HepG2 (cell line): ENCODE measurements around the gene PLA2R1.

ENCODE experiments used
- EP300 ChIP-seq, 3 experiments: sonication (generic) in 1 of 3; formaldehyde crosslinking in 1 of 3; IDR thresholded peaks; 2 replicates each; pipeline versions ENCODE4 v1.5.1 to v1.6.1; 2011 to 2020; ENCODE audit warnings: low read depth in 2 of 3, low read length in 2 of 3, borderline replicate concordance in 1 of 3, improper control_type of control experiment in 1 of 3, mild to moderate bottlenecking in 1 of 3, missing genetic modification reagents in 1 of 3, moderate library complexity in 1 of 3
- EZH2 ChIP-seq: conservative IDR thresholded peaks from 2 replicates; pipeline ENCODE4 v1.6.1; 2012; ENCODE audit warnings: mild to moderate bottlenecking, low read depth, low read length, moderate library complexity
- FOXO1 ChIP-seq: sonication (generic); formaldehyde crosslinking; IDR thresholded peaks from 2 replicates; pipeline ENCODE4 v1.4.0; 2020; ENCODE audit warnings: missing genetic modification reagents
- GABPA ChIP-seq, 2 experiments: IDR thresholded peaks; 2 replicates each; pipeline ENCODE4 v1.6.1; 2011 to 2016; ENCODE audit warnings: low read depth in 2 of 2, low read length in 1 of 2, missing biosample characterization in 1 of 2, missing genetic modification characterization in 1 of 2
- GTF2F1 ChIP-seq: fragments of 150-350 bp; IDR thresholded peaks from 2 replicates; pipeline ENCODE4 v1.6.1; 2014; ENCODE audit warnings: low read length
- RAD21 ChIP-seq: fragments of 450-650 bp; formaldehyde crosslinking; IDR thresholded peaks from 2 replicates; pipeline ENCODE4 v1.5.0; 2020; ENCODE audit warnings: mild to moderate bottlenecking
- TOE1 ChIP-seq: sonication (generic); formaldehyde crosslinking; IDR thresholded peaks from 2 replicates; pipeline ENCODE4 v1.4.0; 2020; ENCODE audit warnings: mild to moderate bottlenecking, missing genetic modification reagents
- TP53 ChIP-seq: sonication (generic); formaldehyde crosslinking; conservative IDR thresholded peaks from 2 replicates; pipeline ENCODE4 v1.4.0; 2020; ENCODE audit warnings: missing genetic modification reagents
- ZBTB8A ChIP-seq: sonication (generic); formaldehyde crosslinking; IDR thresholded peaks from 2 replicates; pipeline ENCODE4 v1.4.0; 2020; ENCODE audit warnings: mild to moderate bottlenecking, low read depth, missing genetic modification reagents, borderline replicate concordance
- ZNF292 ChIP-seq: sonication (generic); formaldehyde crosslinking; IDR thresholded peaks from 2 replicates; pipeline ENCODE4 v1.8.1; 2022; ENCODE audit warnings: mild to moderate bottlenecking, low read depth, missing genetic modification reagents, borderline replicate concordance
- ZNF639 ChIP-seq: conservative IDR thresholded peaks from 2 replicates; pipeline ENCODE4 v1.6.1; 2018; ENCODE audit warnings: missing genetic modification reagents
- ZNF7 ChIP-seq: IDR thresholded peaks from 2 replicates; pipeline ENCODE4 v1.6.1; 2016; ENCODE audit warnings: missing biosample characterization, missing genetic modification reagents
- ZNF747 ChIP-seq: sonication (generic); formaldehyde crosslinking; IDR thresholded peaks from 2 replicates; pipeline ENCODE4 v1.8.1; 2023; ENCODE audit warnings: missing genetic modification reagents, mild to moderate bottlenecking, borderline replicate concordance
- TF ChIP-seq, protein P1 (sequence below): sonication (generic); formaldehyde crosslinking; IDR thresholded peaks from 2 replicates; pipeline ENCODE4 v1.5.0; 2020; ENCODE audit warnings: mild to moderate bottlenecking, missing genetic modification reagents, moderate library complexity

- TF ChIP-seq, protein P1, sequence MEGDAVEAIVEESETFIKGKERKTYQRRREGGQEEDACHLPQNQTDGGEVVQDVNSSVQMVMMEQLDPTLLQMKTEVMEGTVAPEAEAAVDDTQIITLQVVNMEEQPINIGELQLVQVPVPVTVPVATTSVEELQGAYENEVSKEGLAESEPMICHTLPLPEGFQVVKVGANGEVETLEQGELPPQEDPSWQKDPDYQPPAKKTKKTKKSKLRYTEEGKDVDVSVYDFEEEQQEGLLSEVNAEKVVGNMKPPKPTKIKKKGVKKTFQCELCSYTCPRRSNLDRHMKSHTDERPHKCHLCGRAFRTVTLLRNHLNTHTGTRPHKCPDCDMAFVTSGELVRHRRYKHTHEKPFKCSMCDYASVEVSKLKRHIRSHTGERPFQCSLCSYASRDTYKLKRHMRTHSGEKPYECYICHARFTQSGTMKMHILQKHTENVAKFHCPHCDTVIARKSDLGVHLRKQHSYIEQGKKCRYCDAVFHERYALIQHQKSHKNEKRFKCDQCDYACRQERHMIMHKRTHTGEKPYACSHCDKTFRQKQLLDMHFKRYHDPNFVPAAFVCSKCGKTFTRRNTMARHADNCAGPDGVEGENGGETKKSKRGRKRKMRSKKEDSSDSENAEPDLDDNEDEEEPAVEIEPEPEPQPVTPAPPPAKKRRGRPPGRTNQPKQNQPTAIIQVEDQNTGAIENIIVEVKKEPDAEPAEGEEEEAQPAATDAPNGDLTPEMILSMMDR (CRISPR knock-in tag), result no peak
- TF ChIP-seq TP53 (CRISPR knock-in tag) (no peak), ZNF292 (CRISPR knock-in tag) (no peak), EZH2 (no peak), RAD21 (CRISPR knock-in tag) (no peak), ZBTB8A (CRISPR knock-in tag) (no peak), ZNF747 (no peak), ZNF7 (CRISPR knock-in tag) (no peak), ZNF639 (CRISPR knock-in tag) (no peak), GABPA (IDR thresholded peaks at IDR 0.05; ENCODE audit: low read depth, low read length) (no peak), GABPA (CRISPR knock-in tag; IDR thresholded peaks at IDR 0.05; ENCODE audit: low read depth) (no peak), FOXO1 (CRISPR knock-in tag) (no peak), TOE1 (no peak), EP300 (IDR thresholded peaks at IDR 0.05; ENCODE audit: low read depth in 2 of 2, low read length in 2 of 2) (no peak), EP300 (CRISPR knock-in tag; IDR thresholded peaks at IDR 0.05; ENCODE audit: borderline replicate concordance) (no peak), GTF2F1 (no peak)
Measured at GRCh38 chr2:159973325-159973724, 89.1 kb downstream of the PLA2R1 start.
